ENCODE data around the gene MEGF9. TPM values are rescaled to one million over a fixed set of nuclear protein-coding genes. Genes with fewer than 3 reads are reported as not detected.

Gene MEGF9
- total RNA-seq, 2 experiments from 2014 or later = 4.4 to 4.6 TPM

DNA sequence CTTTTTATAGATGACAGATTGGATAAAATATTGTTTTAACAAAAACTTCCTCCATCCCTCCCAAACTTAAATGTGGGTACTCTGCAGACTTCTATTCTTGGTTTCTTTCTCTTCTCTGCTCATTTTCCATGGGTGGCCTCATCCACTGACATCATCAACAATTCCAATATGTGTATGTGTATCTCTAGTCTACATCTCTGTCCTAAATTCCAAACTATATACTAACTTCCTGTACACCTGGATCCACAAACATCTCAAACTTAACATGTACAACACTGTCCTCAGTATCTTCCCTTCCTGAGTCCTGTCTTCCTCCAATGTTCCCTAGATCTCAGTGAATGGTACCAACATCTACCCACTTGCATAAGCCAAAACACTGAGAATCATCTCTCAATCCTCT is 105.8 kb downstream of the MEGF9 start:
- Mint-ChIP-seq H3K27me3 (no peaks in the 10 kb centered on the region), H3K36me3 (peaks cover 7% of the 10 kb centered on the region), H3K27ac (no peak overlapping the region), H3K9me3 (no peaks in the 10 kb centered on the region), H3K4me3 (no peak overlapping the region), H3K4me1 (ENCODE audit: low read depth) (no peaks in the 10 kb centered on the region)
- POLR2A ChIA-PET = interaction anchor here (0.6 kb wide), 1 partner anchor 317 kb away, joined by 3 read pairs; no protein-coding TSS in a partner anchor
- no peak for DNase-seq
- intact Hi-C loops (cut with micrococcal nuclease) = no loop called here
- CTCF ChIA-PET = no interaction called here

- intact Hi-C loops (cut with micrococcal nuclease) = no loop called here
- CTCF ChIA-PET = interaction anchor here (0.9 kb wide), 1 partner anchor 57 kb away, joined by 3 read pairs; no protein-coding TSS in a partner anchor
- Mint-ChIP-seq H3K36me3 (peaks cover 5% of the 10 kb centered on the region), H3K27me3 (no peaks in the 10 kb centered on the region), H3K27ac (no peak overlapping the region), H3K4me3 (no peak overlapping the region), H3K9me3 (no peaks in the 10 kb centered on the region), H3K4me1 (ENCODE audit: low read depth) (no peaks in the 10 kb centered on the region)
- no peak for DNase-seq
- POLR2A ChIA-PET = interaction anchor here (0.6 kb wide), 1 partner anchor 21 kb away, joined by 3 read pairs; no protein-coding TSS in a partner anchor
Observed at GRCh38 chr9:120603591-120603990, 110.7 kb downstream of the MEGF9 start.

GRCh38 chr9:120603010-120603409 is 111.3 kb downstream of the MEGF9 start:
- H3K36me3 Mint-ChIP-seq = peaks cover 4% of the 10 kb centered on the region
- no peak overlapping the region for H3K27ac Mint-ChIP-seq
- H3K9me3 Mint-ChIP-seq = no peaks in the 10 kb centered on the region
- no peak overlapping the region for H3K4me3 Mint-ChIP-seq
- CTCF ChIA-PET = no interaction called here
- no peak for DNase-seq
- H3K4me1 Mint-ChIP-seq (ENCODE audit: low read depth) = no peaks in the 10 kb centered on the region
- intact Hi-C loops (cut with micrococcal nuclease) = no loop called here
- H3K27me3 Mint-ChIP-seq = no peaks in the 10 kb centered on the region
- POLR2A ChIA-PET = interaction anchor here (0.9 kb wide), 1 partner anchor 15 kb away, joined by 3 read pairs; no protein-coding TSS in a partner anchor

DNA sequence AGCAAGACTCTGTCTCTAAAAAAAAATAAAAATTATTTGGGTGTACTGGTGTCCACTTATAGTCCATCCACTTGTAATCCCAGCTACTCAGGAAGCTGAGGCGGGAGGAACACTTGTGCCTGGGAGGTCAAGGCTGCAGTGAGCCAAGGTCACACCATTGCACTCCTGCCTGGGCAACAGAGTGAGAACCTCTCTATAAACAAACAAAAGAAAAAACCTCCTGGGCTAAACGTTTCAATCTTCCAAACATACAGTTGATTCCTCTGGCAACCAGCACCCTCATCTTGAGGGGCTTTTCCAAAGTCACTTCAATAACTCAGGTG is 120.4 kb downstream of the MEGF9 start:
- intact Hi-C loops (cut with micrococcal nuclease) = no loop called here
- H3K4me3 Mint-ChIP-seq = no peak overlapping the region
- no peak overlapping the region for H3K27ac Mint-ChIP-seq
- no peak for DNase-seq
- CTCF ChIA-PET = no interaction called here
- POLR2A ChIA-PET = no interaction called here
- H3K4me1 Mint-ChIP-seq (ENCODE audit: low read depth) = no peaks in the 10 kb centered on the region
- no peaks in the 10 kb centered on the region for H3K36me3 Mint-ChIP-seq
- no peaks in the 10 kb centered on the region for H3K27me3 Mint-ChIP-seq
- H3K9me3 Mint-ChIP-seq = no peaks in the 10 kb centered on the region

DNA sequence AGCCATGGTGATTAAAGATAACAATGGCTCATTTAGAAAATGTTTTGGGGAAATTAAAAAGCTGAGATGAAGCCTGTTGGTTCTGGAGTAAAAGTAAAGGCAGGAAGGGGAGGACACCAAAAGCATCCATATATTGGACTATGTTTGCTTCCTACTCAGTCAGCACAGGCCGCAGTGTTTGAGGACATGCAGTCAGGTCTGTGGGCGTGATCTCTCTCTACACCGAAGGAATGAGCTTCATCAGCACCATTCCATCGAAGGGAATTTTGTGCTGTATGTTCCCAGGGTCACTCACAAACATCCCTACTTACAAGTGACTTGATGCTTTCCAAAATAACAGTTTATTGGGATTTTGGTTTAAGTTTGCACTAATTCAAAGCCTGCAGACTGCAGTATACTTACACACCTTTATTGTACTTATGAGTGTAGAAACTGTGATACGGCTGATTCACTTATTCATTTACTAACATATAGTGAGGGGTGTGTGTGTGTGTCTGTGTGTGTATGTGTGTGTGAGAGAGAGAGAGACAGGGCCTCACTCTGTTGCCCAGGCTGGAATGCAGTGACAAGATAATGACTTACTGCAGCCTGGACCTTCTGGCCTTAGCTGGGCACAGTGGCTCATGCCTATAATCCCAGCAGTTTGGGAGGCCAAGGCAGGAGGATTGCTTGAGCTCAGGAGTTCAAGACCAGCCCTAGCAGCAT is 120.9 kb downstream of the MEGF9 start:
- Mint-ChIP-seq H3K36me3 (no peaks in the 10 kb centered on the region), H3K9me3 (no peaks in the 10 kb centered on the region), H3K27ac (no peak overlapping the region), H3K27me3 (no peaks in the 10 kb centered on the region), H3K4me3 (no peak overlapping the region), H3K4me1 (ENCODE audit: low read depth) (no peaks in the 10 kb centered on the region)
- CTCF ChIA-PET = interaction anchor here (1.0 kb wide), 1 partner anchor 26 kb away, joined by 3 read pairs; no protein-coding TSS in a partner anchor
- intact Hi-C loops (cut with micrococcal nuclease) = no loop called here
- POLR2A ChIA-PET = no interaction called here
- no peak for DNase-seq

DNA sequence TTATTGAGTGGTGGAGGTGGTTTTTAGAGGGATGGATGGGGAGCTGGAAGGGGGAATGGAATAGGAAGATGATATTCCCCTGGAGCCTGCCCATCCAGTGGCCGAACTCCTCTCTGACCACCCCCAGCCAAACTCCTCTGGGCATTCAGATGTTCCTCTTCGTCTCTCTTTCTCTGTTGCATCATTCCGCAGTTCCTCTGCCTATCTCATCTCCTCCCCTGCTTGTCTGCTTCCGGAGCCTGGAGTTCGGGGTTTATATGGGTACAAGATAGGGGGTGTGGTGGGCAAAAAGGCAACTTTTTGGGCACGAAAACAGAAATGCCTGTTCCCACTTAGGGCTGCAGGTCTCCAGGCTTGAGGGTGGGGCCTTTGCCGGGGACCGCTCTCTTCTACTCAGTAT is 122.1 kb downstream of the MEGF9 start:
- H3K4me1 Mint-ChIP-seq (ENCODE audit: low read depth) = no peaks in the 10 kb centered on the region
- ChIA-PET POLR2A (no interaction called here), CTCF (no interaction called here)
- H3K27me3 Mint-ChIP-seq = no peaks in the 10 kb centered on the region
- no peak overlapping the region for H3K4me3 Mint-ChIP-seq
- DNase-seq = no peak
- no peaks in the 10 kb centered on the region for H3K9me3 Mint-ChIP-seq
- intact Hi-C loops (cut with micrococcal nuclease) = no loop called here
- H3K27ac Mint-ChIP-seq = no peak overlapping the region
- no peaks in the 10 kb centered on the region for H3K36me3 Mint-ChIP-seq

DNA sequence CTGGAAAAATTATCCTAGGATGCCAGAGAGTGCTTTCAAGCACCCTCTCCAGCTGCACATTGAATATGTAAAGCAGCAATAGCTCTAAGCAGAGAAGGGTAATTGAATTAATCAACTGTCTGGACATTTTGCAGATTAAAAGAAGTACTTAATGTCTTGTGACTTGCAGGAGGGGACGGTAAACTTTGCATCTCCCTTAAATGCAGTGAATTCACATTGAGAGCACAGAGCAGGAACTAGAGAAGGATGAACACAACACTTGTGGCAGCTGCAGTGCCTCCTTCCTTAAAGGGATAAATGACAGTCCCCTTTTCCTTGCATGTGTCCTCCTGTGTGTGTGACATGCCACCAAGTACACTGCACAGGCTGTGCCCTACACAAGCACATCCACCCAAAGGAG is 126.9 kb downstream of the MEGF9 start:
- Mint-ChIP-seq H3K4me1 (ENCODE audit: low read depth) (peaks cover 6% of the 10 kb centered on the region), H3K4me3 (no peak overlapping the region), H3K9me3 (no peaks in the 10 kb centered on the region), H3K27ac (no peak overlapping the region), H3K36me3 (no peaks in the 10 kb centered on the region), H3K27me3 (no peaks in the 10 kb centered on the region)
- DNase-seq = no peak
- intact Hi-C loops (cut with micrococcal nuclease) = no loop called here
- ChIA-PET CTCF (no interaction called here), POLR2A (interaction anchor here (0.5 to 1.4 kb wide), 2 partner anchors 15 to 102 kb away, joined by 3 read pairs; no protein-coding TSS in a partner anchor)

DNA sequence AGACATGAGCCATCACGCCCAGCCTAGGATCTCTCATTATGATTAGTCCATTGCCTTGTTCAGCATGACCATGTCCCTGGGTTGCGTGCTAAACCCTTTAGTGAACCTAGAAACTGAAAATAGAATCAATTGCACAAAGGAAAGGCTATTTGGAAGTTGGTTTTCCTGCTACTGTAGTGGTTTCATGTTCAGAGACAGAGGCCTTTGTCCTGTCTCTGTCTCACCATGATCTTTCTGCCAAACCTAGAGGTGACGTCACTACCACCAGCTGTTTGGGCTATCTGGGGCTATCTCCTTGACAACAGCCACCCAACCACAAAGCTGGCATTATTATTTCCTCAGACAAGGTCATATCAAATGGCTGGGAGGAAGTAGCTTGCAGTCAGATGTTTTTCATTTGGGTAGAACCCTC is 130.3 kb downstream of the MEGF9 start:
- Mint-ChIP-seq H3K9me3 (no peaks in the 10 kb centered on the region), H3K4me1 (ENCODE audit: low read depth) (peaks cover 22% of the 10 kb centered on the region), H3K36me3 (peaks cover 5% of the 10 kb centered on the region), H3K27ac (no peak overlapping the region), H3K27me3 (no peaks in the 10 kb centered on the region), H3K4me3 (no peak overlapping the region)
- POLR2A ChIA-PET = interaction anchor here (0.5 kb wide), 1 partner anchor 13 kb away, joined by 3 read pairs; no protein-coding TSS in a partner anchor
- CTCF ChIA-PET = no interaction called here
- DNase-seq = peak; percentile 39
- intact Hi-C loops (cut with micrococcal nuclease) = loop anchor here (5.0 kb wide), 1 partner anchor 1508 kb away; the partner anchor contains the start of gene TTLL11

- DNase-seq = peak; percentile 96
- POLR2A ChIA-PET = no interaction called here
- intact Hi-C loops (cut with micrococcal nuclease) = loop anchor here (1.0 to 5.0 kb wide), 3 partner anchors 491 to 1512 kb away; partner anchors contain the start of gene TTLL11
- Mint-ChIP-seq H3K4me1 (ENCODE audit: low read depth) (peaks cover 44% of the 10 kb centered on the region), H3K27ac (peak within 1 kb of the TSS; percentile 85), H3K9me3 (no peaks in the 10 kb centered on the region), H3K36me3 (peaks cover 6% of the 10 kb centered on the region), H3K27me3 (no peaks in the 10 kb centered on the region), H3K4me3 (peak within 1 kb of the TSS; percentile 97)
- CTCF ChIA-PET = no interaction called here
Observed at GRCh38 chr9:120580051-120580896, 134.0 kb downstream of the MEGF9 start, which contains the start of gene CDK5RAP2. CDK5RAP2 (minus strand) TSS chr9:120580167; CDS start chr9:120579978, 189 bp downstream.

DNA sequence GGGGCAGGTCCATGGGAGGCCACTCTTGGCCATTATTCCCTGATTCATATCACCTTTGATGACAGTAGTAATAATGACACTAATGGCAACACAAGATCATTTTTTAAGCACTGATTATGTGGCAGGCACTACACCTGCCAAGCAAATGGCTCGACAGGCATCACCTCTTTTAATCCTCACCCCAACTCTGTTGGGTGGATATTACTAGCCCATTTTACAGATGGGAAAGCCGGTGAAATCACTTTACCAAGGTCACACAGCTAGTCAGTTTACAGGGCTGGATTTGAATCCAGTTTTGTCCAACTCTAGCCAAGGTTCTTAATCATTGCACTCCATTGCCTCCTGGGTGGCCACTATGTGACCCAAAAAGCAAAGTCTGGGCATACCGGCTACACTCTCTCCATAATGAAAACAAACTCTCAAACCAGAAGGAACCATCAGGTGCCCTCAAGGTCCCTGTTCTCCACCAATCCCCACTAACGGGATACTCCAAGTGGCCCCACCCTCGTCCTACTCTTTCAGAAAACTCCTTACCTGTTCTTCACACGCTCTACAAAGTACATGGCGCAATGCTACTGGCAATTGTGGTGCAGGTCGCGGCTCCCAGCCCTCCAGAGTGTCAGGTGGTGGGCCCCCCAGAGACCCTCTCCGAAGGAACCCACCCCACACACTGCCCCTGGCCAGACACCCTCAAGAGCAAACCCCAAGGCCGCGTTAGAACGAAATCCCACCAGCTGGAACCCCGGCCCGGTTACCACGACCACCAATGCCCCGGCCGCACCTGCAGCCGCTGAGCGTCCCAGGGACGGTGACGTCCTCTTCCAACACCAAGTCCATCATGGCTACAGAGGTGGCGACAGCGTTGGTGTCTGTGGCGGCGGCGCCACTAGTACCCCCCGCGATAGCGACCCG is 134.9 kb downstream of the MEGF9 start:
- ChIA-PET CTCF (no interaction called here), POLR2A (no interaction called here)
- Mint-ChIP-seq H3K36me3 (peaks cover 6% of the 10 kb centered on the region), H3K4me1 (ENCODE audit: low read depth) (peaks cover 47% of the 10 kb centered on the region), H3K9me3 (no peaks in the 10 kb centered on the region), H3K27me3 (no peaks in the 10 kb centered on the region), H3K27ac (peak overlapping the region; percentile 85), H3K4me3 (peak overlapping the region; percentile 97)
- peak; percentile 12 for DNase-seq
- intact Hi-C loops (cut with micrococcal nuclease) = loop anchor here (1.0 to 5.0 kb wide), 3 partner anchors 491 to 1513 kb away; partner anchors contain the start of gene TTLL11

- CTCF ChIA-PET = no interaction called here
- Mint-ChIP-seq H3K9me3 (no peaks in the 10 kb centered on the region), H3K27me3 (no peaks in the 10 kb centered on the region), H3K4me1 (ENCODE audit: low read depth) (peaks cover 37% of the 10 kb centered on the region), H3K4me3 (no peak overlapping the region), H3K36me3 (peaks cover 18% of the 10 kb centered on the region), H3K27ac (no peak overlapping the region)
- no peak for DNase-seq
- POLR2A ChIA-PET = no interaction called here
- intact Hi-C loops (cut with micrococcal nuclease) = no loop called here
Observed at GRCh38 chr9:120574473-120574872, 139.8 kb downstream of the MEGF9 start.

- ChIA-PET CTCF (no interaction called here), POLR2A (no interaction called here)
- H3K27me3 Mint-ChIP-seq = no peaks in the 10 kb centered on the region
- H3K4me1 Mint-ChIP-seq (ENCODE audit: low read depth) = peaks cover 22% of the 10 kb centered on the region
- no peak for DNase-seq
- no peak overlapping the region for H3K27ac Mint-ChIP-seq
- no peaks in the 10 kb centered on the region for H3K9me3 Mint-ChIP-seq
- intact Hi-C loops (cut with micrococcal nuclease) = no loop called here
- no peak overlapping the region for H3K4me3 Mint-ChIP-seq
- peaks cover 30% of the 10 kb centered on the region for H3K36me3 Mint-ChIP-seq
Observed at GRCh38 chr9:120572472-120572871, 141.8 kb downstream of the MEGF9 start.

Data from activated CD4-positive, alpha-beta memory T cell treated with anti-CD3 and anti-CD28 coated beads for 36 hours (primary cell).